ENCODE data around the gene SMYD3.

The SMYD3 gene

DNA sequence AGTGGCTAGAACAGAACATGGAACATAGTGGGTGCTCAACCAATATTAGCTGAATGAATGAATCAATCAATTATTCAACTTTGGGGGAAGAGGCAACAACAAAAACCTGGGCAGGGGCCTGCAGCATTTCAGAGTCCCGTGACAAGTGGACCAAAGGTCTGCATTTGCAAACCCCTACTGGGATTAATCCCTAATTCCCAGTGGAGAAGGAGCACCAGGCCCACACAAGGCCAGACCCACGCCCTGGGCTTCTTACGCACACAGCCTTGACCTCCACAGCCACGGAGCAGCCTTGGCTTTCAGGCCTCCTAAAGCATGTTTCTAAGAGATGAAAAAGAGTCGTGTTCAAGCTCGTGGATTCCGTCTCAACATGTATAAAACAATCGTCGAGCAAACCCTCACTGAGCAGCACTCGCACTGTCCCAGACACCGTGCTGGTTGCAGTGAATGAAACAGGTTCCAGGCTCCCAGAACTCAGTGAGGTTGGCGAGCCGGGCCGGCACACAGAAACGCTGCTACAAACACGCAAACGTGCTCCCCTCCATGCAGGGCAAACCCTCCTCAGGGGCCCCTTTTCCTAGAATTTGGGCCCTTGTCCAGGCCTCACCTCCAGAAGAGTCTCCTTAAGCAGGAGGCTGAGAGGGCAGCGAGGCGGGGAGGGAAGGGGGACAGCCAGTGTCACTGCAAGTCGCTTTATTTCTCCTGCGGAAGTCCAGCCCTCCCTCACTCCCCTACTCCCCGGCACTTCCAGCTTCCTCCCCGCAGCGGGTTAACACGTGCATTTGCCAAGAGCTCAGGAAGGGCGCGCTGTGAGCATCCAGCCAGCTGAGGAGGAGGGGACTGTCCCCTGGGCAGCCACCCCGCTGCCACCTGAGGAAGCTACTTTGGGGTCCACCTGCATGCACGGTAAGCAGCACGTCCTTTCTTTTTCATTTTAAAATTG, 795.8 kb downstream of the SMYD3 start:
- no peak for DNase-seq (ENCODE audit: low read depth)

DNA sequence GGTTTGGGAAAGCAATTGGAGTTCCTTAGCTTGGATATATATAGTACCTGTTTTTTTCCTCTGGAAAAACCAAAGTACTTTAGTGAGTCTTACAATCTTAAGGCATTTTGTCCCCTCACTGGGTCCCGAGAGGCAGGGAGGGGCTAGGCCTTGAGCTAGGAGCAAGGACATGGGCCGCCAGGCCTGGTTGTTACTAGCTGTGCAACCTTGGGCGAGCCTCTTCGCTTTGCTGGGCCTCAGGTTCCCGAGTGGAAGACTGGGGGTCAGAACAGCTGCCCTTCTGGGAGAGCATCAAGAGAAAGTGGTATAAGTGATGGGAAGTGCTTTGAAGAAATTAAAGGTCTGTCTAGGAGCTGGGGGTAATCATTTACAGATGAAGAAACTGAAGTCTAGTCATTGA, 799.1 kb downstream of the SMYD3 start:
- no peak for DNase-seq (ENCODE audit: low read depth)

DNA sequence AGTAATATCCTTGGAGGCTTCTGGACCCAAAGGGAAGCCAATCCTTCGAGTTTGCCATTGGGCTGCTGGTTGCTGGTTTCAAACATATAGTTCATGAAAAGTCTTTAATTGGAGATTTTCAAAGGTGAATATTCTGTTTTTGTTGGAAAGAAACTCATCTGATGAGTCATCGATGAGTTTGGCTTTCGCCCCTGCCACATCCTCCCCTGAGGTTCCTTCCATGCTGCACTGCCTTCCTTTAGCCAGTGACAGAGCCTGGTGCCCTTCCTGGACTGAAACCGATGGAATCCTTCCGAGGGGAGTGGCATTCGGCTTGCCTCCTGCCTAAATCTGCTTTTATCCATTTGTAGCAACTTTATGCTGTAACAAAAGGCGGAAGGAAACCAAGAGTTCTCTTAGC, 802.3 kb downstream of the SMYD3 start:
- DNase-seq (ENCODE audit: low read depth): no peak

DNA sequence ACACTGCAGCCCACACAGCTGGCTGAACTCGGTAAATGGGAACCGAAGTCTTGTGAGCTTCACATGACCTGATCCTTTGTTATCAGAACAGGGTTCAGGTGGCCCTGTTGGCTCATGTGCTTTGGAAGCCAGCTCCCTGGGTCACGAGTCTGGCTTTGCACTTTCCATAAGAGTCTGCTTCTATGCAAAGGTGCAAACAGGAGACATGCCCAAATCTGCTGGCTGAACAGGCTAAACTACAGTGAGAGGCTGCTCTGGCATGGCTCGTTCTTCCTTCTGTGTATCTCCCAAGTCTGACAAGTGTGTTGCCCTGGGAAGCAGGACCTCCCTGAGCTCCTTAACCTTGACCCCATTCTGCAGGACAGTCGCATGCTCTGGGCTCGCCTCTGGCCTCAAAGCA, 802.7 kb downstream of the SMYD3 start:
- DNase-seq (ENCODE audit: low read depth): no peak

GRCh38 chr1:245702346-245702745, 804.7 kb downstream of the SMYD3 start:
- DNase-seq (ENCODE audit: low read depth): no peak

- no peak for DNase-seq (ENCODE audit: low read depth)
These were observed 805.4 kb downstream of the SMYD3 start for GRCh38 chr1:245701631-245702030.

DNA sequence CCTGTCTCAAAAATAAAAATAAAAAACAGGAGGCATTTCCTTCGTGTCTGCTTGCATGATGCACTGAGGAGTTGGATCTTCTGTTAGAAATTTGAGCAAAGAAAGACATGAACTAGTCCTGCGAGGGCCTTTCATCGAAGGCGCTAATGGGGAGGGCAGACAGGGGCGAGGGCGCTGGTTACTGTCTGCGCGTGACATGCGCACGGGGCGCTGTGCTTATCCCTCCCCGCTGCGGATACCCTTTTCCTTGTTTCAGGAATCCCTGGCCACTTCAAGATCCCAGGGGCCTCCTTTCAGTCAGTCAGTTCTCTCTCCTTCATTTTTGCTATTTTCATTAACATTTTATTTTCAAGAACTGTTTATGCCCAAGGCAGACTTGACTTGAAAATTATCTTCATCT, 806.4 kb downstream of the SMYD3 start:
- DNase-seq (ENCODE audit: low read depth): no peak

All from activated gamma-delta T cell treated with anti-CD3 and anti-CD28 coated beads, Interleukin-2, amount 50 U/mL, for 16 hours (primary cell).